GM21367 (cell line): Measurements from ENCODE around the gene CAMSAP2.
A peak's percentile ranks its signal among the peaks of the same experiment; 100 is the strongest.
"Not testable (repeated sequence)": the region's sequence is repeated elsewhere in the genome, so short reads cannot be mapped to it uniquely, and the experiment has no call there.

ENCODE experiments used
- ATAC-seq: cut with Tn5 transposase; IDR thresholded peaks from one replicate; pipeline ENCODE4 v1.9.1; 2021; ENCODE audit not compliant: unreplicated experiment

Gene CAMSAP2

DNA sequence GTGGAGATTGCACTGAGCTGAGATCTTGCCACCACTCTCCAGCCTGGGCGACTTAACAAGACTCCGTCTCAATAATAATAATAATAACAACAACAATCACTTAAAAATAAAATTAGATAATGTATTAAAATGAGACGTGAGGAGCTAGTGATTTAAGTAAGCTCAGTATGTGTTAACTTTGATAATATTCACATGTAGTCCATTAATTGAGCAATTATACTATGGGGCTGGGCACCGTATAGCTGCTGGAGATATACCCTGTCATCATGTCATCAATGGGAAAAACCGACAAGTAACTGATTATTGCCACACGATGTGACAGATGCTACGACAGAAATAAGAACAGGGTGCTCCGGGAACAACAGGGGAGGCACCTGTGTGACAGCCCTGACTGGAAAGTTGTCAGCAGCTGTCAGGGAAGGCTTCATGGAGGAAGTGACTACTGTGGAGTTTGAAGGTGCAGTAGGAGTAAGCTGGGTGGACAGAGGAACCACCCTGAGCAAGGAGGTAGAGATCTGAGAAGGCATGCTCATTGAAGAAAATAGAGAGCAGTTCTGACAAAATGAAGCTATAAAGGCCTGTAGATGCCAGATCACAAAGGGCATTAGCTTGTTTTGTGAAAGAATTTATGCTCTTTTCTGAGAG is 924 bp upstream of the CAMSAP2 start:
- ATAC-seq, result no peak

DNA sequence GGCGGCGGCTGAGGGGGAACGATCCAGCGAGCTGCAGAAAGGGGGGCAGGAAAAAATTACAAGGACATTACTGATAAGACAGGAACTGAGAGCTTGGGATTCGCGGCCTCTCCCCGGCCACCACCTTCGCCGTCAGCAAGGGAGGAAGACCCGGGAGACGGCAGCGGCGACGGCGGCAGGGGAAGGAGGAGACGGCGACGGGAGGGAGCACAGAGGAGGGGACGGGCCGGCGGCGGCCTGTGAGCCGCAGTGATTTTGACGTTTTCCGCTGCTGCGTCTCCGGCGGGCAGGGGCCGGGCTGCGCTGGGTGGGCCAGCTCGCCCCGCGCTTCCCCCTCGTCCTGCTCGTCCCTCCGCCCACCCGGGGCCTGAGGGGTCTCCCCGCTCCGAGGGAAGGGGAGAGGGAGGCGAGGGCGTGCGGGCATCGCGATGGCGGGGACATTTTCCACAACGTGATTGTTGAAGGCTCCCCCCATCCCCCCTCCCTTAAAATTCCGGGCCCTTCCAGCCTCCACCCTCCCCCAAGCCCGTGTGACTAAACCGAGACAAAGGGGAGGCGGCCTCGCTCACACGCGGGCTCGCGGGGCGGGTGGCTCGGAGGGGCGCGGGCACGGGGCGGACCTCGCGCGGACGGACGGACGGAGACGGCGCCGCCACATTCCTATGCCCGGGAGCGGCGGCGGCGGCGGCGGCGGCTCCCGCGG is 407 bp downstream of the CAMSAP2 start:
- ATAC-seq, result peak; percentile 34

DNA sequence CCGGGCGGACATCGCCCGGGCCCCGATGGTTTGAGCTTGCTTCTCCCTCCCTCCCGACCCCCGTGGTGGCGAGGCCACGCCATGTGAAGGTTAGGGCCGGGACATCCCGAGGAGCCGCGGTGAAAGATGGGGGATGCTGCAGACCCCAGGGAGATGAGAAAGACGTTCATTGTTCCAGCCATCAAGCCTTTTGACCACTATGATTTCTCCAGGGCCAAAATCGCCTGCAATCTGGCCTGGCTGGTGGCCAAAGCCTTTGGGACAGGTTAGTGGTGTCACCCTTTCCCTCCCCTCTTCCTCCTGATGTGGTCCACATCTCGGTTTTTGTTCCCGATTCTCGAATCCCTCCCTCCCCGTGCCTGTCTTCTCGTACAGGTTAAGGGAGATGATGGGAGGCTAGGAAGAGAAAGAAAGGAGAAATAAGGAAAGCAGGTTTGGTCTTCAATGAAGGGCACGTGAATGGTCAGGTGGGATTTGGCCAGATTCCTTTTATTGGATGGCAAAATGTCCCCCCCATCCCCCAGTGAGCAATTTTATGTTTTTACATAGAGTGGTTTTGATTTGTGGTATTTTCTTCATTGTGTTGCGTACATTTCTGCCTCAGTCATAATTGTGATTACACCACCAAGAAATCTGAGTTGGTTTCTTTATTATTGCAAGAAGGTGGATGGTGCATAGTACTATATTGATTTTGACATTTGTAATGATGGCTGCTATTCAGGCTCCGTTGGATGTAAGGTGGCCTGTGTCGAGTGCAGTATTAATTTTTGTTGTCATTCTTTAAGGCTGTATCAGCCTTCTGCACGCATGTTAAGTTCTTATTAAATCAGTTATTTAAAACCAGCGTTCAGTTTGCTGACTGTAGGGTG is 1.2 kb downstream of the CAMSAP2 start:
- no peak for ATAC-seq

DNA sequence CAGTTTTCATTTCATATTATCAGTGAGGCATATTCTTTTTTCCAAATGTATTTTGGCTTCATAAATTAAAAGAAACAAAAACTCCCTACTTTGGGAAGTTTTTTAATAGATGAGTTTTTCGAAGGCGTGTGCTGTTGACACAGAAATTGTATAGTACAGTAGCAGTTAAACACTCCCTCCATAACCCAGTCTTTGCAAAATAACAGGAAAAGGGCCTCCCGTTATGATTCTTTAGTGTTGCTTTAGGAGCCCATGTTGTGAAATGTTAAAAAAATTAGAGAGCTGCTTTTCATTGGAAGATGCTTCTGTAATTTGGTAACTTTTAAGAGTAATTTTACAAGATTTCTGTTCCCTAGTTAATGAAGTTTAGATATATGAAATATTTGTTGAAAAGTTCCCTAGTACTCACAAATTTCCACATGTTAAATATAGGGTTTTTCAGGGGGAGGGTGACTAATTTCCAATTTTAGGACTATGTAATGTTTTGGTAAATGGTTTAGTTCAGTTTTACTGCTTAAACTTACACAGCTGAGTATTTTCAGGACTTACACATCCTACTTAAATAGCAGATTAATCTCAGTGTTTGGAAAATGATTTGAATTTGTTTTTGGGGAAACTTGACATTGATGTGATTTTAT is 2.0 kb downstream of the CAMSAP2 start:
- no peak for ATAC-seq

DNA sequence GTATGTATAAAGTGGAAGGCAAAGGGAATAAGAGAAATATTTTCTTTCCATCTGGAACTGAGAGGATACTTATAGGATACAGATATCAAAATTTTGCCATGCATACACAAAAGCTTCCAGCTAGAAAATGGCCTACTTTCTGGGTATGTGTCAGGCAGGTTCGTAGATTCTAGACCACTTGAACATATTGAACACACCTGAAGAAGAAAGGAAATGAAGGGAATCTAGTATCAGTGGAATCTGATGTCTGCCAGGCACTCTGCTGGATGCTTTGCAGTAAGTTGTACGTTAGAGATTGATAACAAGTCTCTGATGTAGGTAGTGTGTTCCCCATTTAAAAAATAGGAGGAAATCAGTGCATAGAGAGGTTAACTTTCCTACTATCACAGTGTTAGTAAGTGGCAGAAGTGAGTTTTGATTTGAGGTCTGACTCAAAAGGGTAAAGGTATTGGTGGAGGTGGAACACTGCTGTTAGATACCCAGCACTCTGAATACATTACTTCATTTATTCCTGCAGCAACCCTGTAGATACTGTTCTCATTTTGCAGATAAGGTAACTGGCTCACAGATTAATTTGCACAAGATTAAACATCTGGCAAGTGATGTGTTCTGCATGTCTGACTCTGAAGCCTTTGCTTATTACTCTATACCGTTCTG is 3.0 kb downstream of the CAMSAP2 start:
- no peak for ATAC-seq

DNA sequence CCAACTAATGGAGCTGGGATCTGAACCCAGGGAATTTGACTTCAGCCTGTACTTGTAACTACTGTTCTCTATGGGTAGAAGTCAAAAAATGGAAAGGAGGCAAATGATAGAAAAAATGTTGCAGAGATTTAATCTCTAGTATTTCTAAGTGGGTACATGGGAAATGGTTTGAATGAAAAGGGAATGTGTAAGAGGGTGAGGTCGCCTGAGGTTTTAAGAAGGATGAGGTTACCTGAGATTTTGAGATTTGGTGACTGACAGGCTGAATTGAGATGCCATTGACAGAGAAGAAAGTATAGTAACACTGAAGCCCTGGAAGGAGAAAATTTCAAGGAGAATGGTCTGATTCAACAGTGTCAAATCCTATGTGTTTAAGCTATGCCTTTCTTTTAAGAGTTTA is 5.5 kb downstream of the CAMSAP2 start:
- ATAC-seq, result no peak

DNA sequence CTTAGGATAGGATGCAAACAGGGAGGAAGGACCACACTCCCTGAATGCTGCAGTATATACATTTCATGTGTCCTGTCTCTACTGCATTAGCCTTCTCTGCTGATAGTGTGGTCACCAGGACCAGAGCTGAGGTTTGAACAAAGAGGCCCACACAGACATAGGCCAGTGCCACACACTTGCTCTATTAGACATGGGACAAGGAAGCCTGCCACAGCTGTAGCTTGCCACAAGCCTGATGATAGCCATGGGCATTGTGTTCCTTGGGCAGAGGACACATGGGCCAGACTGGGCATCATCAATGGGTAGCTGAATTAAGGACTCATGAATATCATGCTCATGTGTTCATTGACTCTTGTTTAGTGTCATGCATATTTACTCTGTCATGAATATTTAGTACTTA is 10.4 kb downstream of the CAMSAP2 start:
- ATAC-seq, result no peak

DNA sequence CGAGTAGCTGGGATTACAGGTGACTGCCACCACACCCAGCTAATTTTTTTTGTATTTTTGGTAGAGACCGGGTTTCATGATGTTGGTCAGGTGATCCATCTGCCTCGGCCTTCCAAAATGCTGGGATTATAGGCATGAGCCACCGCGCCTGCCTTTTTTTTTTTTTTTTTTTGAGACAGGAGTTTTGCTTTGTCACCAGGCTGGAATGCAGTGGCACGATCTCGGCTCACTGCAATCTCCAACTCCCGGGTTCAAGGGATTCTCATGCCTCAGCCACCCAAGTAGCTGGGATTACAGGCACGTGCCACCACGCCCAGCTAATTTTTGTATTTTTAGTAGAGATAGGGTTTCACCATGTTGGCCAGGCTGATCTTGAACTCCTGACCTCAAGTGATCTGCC is 12.1 kb downstream of the CAMSAP2 start:
- not testable (repeated sequence) for ATAC-seq

DNA sequence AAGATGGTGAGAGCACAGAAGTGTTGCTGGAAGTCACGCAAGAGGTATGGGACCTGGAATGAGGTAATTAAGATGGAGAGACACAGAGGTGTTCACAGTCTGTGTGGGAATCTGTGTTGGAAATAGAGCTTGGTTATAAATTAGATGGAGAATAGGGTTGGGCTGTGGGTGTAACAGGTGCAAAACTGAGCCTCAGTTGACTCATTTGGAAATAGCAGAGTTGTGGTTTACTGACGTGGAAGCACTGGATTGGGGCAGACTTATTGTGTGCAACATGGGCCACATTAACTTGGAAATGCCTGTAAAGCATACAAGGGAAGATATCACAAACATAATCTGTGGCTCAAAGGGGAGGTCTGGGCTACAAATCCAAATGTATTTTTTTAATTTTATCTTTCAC is 13.0 kb downstream of the CAMSAP2 start:
- no peak for ATAC-seq

DNA sequence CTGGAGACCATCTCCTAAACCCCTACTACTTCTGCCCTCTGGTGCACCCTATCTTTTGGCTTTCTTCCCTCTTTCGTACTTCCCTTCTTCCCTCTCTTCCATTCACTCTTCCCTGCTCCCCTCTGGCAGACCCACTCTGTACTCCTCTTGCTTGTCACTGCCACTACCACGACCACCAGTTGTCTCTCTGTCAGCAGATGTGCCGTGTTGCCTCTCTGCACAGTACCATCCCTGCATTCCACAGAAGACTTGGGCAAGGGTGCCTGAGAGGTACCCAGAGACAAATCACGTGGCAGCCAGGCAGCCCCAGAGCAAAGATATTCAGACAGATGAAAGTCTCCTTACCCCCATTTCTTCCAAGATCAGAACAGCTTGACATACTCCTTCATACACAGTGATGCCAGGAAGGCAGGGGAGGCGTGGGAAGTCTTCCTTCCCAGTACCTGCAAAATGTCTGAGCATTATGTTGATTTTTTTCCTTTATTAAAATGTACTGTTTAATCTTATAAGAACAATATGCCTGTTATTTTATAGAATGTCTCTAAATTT is 15.0 kb downstream of the CAMSAP2 start:
- no peak for ATAC-seq

DNA sequence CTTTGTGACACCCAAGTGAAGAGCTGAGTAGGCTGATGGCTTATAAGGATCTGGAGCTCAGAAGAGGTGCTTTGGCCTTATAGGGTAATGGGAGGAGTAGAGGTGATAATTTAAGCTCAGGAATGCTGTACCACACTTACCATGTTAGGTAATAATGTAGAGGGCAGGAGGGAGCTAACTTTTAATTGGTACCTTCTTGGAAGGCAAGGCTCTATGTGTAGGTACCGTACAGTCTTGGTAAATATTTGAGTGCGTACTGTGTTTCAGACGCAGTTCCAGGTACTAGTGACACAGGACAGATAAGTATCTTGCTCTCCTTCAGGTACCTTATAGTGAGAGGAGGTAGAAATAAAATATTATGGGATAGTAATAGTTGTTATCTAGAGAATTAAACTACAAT is 16.8 kb downstream of the CAMSAP2 start:
- ATAC-seq, result no peak

DNA sequence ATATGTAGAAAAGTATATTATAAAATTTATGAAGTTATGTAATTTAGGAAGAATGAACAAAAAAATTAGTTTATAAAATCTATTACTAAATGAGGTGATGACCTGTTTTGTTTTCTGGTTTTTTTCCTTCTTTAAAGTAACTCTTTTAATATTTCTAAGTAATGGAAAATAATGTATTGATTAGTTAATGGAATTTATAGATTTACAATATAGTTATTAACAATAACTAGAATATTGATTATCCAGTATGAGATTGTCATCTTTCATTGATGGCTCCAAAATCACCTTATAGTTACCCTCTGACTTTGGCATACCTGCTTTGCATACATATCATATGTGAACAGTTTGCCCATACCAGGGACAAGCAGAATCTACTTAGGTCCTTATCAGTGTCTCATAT is 23.4 kb downstream of the CAMSAP2 start:
- ATAC-seq, result no peak

DNA sequence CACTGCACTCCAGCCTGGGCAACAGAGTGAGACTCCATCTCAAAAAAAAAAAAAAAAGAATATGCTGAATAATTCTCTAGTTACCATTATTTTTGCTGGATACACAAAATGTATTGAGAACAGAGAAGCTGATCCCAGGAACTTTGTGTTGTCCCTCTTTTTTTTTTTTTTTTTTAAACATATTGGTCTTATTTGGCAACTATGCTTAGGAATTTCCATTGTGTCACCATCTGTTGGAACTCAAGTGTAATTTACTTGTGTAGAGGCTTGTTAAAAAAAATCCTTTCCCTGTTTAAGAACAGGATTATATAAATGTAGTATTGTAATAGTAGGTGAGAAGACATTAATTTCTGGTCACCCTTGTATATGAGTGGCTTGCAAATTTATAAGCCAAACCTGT is 28.6 kb downstream of the CAMSAP2 start:
- ATAC-seq, result no peak

DNA sequence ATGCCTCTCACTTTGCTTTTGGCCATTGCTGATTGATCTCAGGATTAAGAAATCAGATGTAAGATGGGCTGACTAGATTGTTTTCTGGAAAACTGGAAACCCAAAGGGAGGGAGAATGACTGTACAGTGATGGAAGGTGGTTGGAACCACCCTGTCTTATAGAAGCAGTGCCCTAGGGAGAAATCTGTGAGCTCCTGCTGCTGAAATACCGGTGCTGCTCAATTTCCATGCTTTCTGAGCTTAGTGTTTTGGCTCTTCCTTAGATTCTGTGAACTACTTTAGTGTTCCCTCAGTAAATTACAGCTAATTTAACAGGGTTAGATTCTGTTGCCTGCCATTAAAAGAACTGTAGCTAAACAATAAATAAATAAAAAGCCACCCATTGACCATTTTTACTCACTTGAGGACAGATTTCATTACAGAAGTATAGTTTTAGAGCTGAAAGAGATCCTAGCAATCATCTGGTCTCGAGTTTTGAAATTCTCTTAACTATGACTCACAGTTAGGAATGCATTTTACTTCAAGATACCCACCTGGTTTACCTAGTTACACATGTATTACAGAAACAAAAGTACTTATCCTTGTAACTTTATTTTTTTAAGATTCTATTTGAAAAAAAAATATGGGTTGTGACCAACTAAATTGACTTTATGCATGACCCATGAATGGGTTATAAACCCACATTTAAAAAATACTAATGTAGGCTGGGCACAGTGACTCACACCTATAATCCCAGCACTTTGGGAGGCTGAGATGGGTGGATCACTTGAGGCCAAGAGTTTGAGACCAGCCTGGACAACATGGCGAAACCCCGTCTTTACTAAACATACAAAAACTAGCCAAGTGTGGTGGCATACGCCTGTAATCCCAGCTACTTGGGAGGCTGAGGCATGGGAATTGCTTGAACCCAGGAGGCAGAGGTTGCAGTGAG is 33.2 kb downstream of the CAMSAP2 start:
- no peak for ATAC-seq

DNA sequence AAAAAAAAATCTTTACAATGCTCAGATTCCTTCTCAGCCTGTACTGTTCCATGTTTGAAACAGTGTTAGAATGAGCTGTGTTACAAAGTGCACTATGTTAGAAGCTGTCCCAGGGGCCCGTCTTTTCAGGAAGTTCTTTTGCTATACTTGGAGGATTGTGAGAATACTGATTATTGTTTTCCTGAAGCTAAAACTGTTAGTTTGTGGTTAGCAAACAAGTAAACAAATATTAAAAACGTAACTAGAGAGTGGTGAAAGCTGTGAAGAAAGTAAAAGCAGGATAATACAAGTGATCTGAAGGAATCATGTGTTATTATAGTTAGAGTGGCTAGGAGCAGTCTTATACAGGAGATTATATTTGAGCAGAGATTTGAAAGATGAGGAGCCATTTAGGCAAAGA is 35.6 kb downstream of the CAMSAP2 start:
- peak; percentile 61 for ATAC-seq

DNA sequence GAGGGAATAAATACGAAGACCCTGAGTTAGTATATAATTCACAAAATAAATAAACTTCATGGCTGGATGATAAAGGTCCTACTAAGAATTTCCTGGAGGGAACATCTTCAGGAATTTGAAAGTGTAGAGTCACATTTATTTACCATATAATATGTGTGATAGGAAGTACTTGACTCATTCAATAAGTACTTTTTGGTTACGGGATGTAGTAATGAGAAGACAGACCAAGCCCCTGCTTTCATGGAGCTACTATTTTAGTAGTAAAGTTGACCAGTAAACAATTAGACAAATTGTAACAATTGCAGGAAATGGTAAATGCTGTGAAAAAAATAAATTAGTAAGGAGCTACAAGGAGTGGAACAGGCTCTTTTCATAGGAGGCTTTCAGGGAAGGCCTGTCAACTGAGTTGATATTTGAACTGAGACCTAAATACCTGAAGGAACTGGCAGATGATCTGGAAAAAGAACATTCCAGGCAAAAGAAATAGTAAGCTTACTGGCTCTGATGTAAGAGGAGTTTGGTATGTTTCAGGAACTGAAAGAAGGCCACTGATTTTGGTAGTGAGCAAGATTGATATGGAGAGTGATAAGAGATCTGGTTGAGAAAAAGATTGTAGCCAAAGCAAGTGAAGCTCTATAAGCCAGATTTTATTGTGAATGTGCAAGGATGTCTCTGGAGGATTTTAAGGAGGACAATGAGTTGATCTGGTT is 36.2 kb downstream of the CAMSAP2 start:
- no peak for ATAC-seq

DNA sequence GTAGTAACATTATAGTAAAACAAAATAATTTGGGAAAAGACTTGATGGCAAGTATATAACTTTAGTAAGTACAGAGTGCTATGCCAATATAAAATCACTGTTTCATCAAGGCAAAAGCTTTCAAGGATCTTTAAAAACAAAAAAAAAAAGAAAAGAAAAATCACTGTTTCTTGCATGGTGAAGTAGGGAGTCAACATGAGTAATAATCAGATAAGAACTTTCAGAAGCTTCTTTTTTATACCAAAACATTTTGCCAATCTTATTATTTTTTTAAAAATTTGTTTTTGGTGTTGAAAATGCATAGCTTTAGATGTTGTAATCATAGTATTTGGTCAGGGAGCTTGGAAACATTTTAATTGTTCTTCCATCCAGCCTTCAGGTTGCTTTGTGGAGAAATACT is 37.2 kb downstream of the CAMSAP2 start:
- ATAC-seq, result no peak

DNA sequence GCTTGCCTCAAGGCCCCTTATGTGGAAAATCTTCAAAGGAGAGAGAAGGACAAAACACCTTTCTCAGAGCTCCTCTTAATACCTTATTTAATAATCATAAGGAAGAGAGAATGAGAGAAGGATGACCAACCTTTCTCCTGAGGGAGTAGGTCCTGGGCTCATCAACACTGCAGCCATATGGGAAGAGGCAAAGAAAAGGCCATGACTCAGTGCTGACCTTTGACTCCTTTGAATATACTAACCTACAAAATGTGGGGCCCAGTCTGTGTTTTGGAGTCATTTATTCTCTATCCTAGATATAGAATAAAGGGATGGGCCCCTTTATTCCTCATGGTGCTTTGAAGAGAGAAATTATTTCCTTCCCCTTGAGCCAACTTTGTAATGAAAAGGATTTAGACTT is 38.3 kb downstream of the CAMSAP2 start:
- ATAC-seq, result no peak

DNA sequence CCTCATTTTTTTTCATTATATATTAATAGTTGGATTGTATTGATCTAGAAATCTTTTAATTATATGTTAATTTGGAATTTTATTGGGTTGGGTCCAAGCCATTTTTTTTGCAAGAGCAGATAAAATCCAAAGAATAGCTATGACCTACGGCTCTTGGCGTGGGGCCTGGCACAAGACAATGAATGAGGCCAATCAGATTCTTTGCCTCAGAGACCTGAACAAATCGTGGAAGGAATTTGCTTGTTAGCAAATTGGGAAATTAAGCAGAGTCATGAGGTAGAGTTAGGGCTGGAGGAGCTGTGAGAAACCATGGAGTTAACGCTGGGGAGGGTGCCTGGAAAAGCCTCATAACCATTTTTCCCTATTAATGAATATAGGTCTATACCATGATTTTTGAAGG is 40.1 kb downstream of the CAMSAP2 start:
- no peak for ATAC-seq
